Measurements from ENCODE around the gene MAGEA6.

The MAGEA6 gene

GRCh38 chrX:152733261-152733975 is 36.1 kb downstream of the MAGEA6 start, which contains the start of the genes CSAG1 and MAGEA12:
CSAG1 (minus strand) TSS chrX:152733721; CDS start chrX:152732460, 1,261 bp downstream.
MAGEA12 (plus strand) TSS chrX:152733757; CDS start chrX:152736162, 2,405 bp downstream.
- DNase-seq: no peak

- no peak for DNase-seq
Observed at GRCh38 chrX:152725409-152725808, 44.1 kb downstream of the MAGEA6 start.

Measured in stimulated activated CD4-positive, alpha-beta T cell treated with anti-CD3 and anti-CD28 coated beads, Interleukin-15, amount 100 ng/mL, for 24 hours (primary cell).